ENCODE measurements around the gene ZNF432. TPM values are rescaled to one million over a fixed set of nuclear protein-coding genes. Genes with fewer than 3 reads are reported as not detected.
"Not testable (repeated sequence)": the region's sequence is repeated elsewhere in the genome, so short reads cannot be mapped to it uniquely, and the experiment has no call there.

The ZNF432 gene
- total RNA-seq, 1 donor from 2014 or later, result 10.3 TPM

DNA sequence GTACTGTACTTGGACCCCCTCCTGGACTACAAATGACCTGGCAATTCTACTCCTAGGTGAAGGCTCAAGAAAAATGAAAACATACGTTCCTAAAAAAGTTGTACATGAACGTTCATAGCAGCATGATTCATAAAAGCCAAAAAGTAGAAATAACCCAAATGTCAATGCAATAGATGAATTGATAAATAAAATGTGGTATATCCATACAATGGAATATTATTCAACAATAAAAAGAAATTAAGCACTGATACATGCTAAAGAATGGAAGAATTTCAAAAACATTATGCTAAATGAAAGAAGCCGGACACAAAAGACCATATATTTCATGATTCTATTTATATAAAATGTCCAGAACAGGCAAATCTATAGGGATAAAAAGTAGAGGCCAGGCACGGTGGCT lies 9.5 kb downstream of the ZNF432 start:
- peaks cover 72% of the 10 kb centered on the region for H3K36me3 Mint-ChIP-seq (ENCODE audit: low read depth, unreplicated experiment)
- DNase-seq (ENCODE audit: low spot score), result no peak
- peak overlapping the region; percentile 80 for H3K4me3 Mint-ChIP-seq (ENCODE audit: unreplicated experiment)
- H3K27ac Mint-ChIP-seq (ENCODE audit: unreplicated experiment), result no peak overlapping the region
- H3K4me1 Mint-ChIP-seq (ENCODE audit: unreplicated experiment), result no peaks in the 10 kb centered on the region
- peaks cover 34% of the 10 kb centered on the region for H3K9me3 Mint-ChIP-seq (ENCODE audit: unreplicated experiment)
- H3K27me3 Mint-ChIP-seq (ENCODE audit: unreplicated experiment), result peaks cover 3% of the 10 kb centered on the region
- TF ChIP-seq, protein P1, sequence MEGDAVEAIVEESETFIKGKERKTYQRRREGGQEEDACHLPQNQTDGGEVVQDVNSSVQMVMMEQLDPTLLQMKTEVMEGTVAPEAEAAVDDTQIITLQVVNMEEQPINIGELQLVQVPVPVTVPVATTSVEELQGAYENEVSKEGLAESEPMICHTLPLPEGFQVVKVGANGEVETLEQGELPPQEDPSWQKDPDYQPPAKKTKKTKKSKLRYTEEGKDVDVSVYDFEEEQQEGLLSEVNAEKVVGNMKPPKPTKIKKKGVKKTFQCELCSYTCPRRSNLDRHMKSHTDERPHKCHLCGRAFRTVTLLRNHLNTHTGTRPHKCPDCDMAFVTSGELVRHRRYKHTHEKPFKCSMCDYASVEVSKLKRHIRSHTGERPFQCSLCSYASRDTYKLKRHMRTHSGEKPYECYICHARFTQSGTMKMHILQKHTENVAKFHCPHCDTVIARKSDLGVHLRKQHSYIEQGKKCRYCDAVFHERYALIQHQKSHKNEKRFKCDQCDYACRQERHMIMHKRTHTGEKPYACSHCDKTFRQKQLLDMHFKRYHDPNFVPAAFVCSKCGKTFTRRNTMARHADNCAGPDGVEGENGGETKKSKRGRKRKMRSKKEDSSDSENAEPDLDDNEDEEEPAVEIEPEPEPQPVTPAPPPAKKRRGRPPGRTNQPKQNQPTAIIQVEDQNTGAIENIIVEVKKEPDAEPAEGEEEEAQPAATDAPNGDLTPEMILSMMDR (IDR thresholded peaks at IDR 0.05; ENCODE audit: unreplicated experiment), result no peak

DNA sequence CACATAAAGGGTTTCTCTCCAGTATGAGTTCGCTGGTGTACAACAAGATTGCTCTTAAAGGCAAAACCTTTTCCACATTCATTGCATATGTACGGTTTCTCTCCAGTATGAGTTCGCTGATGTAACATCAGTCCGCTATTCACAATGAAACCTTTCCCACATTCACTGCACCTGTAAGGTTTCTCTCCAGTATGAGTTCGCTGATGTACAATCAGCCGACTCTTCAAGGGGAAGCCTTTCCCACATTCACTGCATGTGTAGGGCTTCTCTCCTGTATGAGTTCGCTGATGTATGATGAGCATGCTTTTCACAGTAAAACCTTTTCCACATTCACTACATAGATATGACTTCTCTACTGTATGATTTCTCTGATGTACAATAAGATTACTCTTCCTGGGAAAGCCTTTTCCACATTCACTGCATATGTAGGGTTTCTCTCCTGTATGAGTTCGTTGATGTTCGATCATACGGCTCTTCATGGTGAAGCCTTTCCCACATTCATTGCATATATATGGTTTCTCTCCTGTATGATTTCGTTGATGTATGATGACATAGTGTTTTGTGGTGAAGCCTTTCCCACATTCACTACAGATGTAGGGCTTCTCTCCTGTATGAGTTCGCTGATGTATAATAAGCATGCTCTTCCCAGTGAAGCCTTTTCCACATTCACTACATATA lies 14.4 kb downstream of the ZNF432 start:
- peak overlapping the region; percentile 76 for H3K4me3 Mint-ChIP-seq (ENCODE audit: unreplicated experiment)
- no peak overlapping the region for H3K27ac Mint-ChIP-seq (ENCODE audit: unreplicated experiment)
- peaks cover 4% of the 10 kb centered on the region for H3K27me3 Mint-ChIP-seq (ENCODE audit: unreplicated experiment)
- DNase-seq (ENCODE audit: low spot score), result no peak
- TF ChIP-seq, protein P1 (IDR thresholded peaks at IDR 0.05; ENCODE audit: unreplicated experiment), result no peak
- peaks cover 43% of the 10 kb centered on the region for H3K9me3 Mint-ChIP-seq (ENCODE audit: unreplicated experiment)
- H3K4me1 Mint-ChIP-seq (ENCODE audit: unreplicated experiment), result no peaks in the 10 kb centered on the region
- H3K36me3 Mint-ChIP-seq (ENCODE audit: low read depth, unreplicated experiment), result peaks cover 72% of the 10 kb centered on the region

DNA sequence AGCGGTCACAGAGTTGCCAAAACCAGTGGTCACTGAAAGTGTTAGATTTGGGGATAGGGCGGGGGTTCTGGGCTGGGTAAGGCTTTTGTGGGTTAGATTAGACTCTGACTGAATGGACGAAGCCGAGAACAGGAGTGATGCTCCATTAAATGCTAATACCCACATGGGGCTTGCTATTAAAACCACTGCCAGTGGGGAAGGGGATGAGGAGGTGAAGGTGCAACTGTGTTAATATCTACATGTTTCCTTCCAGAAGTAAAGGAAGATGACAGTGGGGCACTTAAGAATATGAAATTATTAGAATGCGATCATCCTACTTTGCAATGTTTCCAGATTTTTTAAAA lies 19.9 kb downstream of the ZNF432 start:
- TF ChIP-seq, protein P1 (IDR thresholded peaks at IDR 0.05; ENCODE audit: unreplicated experiment), result no peak
- peak overlapping the region; percentile 92 for H3K27ac Mint-ChIP-seq (ENCODE audit: unreplicated experiment)
- H3K4me1 Mint-ChIP-seq (ENCODE audit: unreplicated experiment), result peaks cover 24% of the 10 kb centered on the region
- H3K36me3 Mint-ChIP-seq (ENCODE audit: low read depth, unreplicated experiment), result peaks cover 45% of the 10 kb centered on the region
- H3K4me3 Mint-ChIP-seq (ENCODE audit: unreplicated experiment), result peak overlapping the region; percentile 99
- peaks cover 1% of the 10 kb centered on the region for H3K27me3 Mint-ChIP-seq (ENCODE audit: unreplicated experiment)
- no peak for DNase-seq (ENCODE audit: low spot score)
- H3K9me3 Mint-ChIP-seq (ENCODE audit: unreplicated experiment), result peaks cover 10% of the 10 kb centered on the region

DNA sequence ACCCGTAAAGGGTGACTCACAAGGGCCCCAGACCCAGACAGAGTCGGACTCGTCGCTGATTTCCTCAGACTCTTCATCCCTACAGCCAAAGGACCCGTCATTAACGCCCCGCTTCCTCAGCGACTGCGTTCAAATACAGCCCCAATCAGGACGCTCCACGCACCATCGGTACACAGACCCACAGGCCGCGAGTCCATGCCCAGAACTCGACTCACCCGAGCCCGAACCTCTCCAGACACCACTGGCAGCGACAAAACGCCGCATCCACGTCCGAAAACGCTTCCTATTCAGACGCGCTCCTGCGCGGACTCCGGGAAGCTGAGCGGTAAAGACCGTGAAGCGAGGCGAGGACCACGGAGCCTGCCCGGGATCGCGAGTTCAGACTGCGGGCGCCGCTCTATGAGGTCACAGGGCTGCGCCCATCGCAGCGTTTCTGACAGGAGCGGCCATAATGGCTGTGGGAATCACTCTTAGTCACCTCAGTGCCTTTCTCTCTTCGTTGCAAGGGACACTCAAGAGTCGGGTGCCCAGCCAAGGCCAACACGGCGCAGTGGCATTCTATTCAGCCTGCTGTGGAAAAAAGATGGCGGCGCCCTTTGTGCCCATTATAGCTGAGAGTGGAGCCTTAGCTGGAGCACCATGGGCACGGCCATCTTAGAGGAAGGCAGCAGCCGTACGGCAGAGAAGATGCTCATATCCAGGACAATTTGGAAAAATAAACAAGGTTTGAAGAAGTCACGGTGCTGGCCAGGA lies 20.4 kb downstream of the ZNF432 start, which contains the start of gene ZNF614:
Gene ZNF614 (minus strand): TSS at position 353 of the 753 bp plus-strand sequence. CDS start 2,634 bp downstream, outside the sequence.
- peaks cover 24% of the 10 kb centered on the region for H3K4me1 Mint-ChIP-seq (ENCODE audit: unreplicated experiment)
- peak; percentile 87 for DNase-seq (ENCODE audit: low spot score)
- H3K36me3 Mint-ChIP-seq (ENCODE audit: low read depth, unreplicated experiment), result peaks cover 45% of the 10 kb centered on the region
- TF ChIP-seq, protein P1 (IDR thresholded peaks at IDR 0.05; ENCODE audit: unreplicated experiment), result no peak
- H3K9me3 Mint-ChIP-seq (ENCODE audit: unreplicated experiment), result peaks cover 4% of the 10 kb centered on the region
- peak within 1 kb of the TSS; percentile 92 for H3K27ac Mint-ChIP-seq (ENCODE audit: unreplicated experiment)
- peak within 1 kb of the TSS; percentile 99 for H3K4me3 Mint-ChIP-seq (ENCODE audit: unreplicated experiment)
- H3K27me3 Mint-ChIP-seq (ENCODE audit: unreplicated experiment), result peaks cover 1% of the 10 kb centered on the region

DNA sequence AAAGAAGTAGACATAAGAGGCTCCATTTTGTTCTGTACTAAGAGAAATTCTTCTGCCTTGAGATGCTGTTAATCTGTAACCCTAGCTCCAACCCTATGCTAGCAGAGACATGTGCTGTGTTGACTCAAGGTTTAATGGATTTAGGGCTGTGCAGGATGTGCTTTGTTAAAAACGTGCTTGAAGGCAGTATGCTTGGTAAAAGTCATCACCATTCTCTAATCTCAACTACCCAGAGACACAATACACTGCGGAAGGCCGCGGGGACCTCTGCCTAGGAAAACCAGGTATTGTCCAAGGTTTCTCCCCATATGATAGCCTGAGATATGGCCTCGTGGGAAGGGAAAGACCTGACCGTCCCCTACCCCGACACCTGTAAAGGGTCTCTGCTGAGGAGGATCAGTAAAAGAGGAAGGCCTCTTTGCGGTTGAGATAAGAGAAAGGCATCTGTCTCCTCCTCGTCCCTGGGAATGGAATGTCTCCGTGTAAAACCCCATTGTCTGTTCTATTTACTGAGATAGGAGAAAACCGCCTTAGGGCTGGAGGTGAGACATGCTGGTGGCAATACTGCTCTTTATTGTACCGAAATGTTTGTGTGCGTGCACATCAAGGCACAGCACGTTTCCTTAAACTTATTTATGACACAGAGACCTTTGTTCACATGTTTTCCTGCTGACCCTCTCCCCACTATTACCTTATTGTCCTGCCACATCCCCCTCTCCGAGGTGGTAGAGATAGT lies 22.2 kb downstream of the ZNF432 start:
- H3K27ac Mint-ChIP-seq (ENCODE audit: unreplicated experiment); H3K9me3 Mint-ChIP-seq (ENCODE audit: unreplicated experiment); H3K27me3 Mint-ChIP-seq (ENCODE audit: unreplicated experiment); DNase-seq (ENCODE audit: low spot score): not testable (repeated sequence)
- peak overlapping the region; percentile 99 for H3K4me3 Mint-ChIP-seq (ENCODE audit: unreplicated experiment)
- peaks cover 50% of the 10 kb centered on the region for H3K36me3 Mint-ChIP-seq (ENCODE audit: low read depth, unreplicated experiment)
- H3K4me1 Mint-ChIP-seq (ENCODE audit: unreplicated experiment), result peaks cover 24% of the 10 kb centered on the region

DNA sequence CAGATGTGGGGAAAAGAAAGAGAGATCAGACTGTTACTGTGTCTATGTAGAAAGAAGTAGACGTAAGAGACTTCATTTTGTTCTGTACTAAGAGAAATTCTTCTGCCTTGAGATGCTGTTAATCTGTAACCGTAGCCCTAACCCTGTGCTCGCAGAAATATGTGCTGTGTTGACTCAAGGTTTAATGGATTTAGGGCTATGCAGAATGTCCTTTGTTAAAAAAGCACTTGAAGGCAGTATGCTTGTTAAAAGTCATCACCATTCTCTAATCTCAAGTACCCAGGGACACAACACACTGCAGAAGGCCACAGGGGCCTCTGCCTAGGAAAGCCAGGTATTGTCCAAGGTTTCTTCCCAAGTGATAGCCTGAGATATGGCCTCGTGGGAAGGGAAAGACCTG lies 24.2 kb downstream of the ZNF432 start:
- H3K27me3 Mint-ChIP-seq (ENCODE audit: unreplicated experiment); H3K27ac Mint-ChIP-seq (ENCODE audit: unreplicated experiment); DNase-seq (ENCODE audit: low spot score); H3K9me3 Mint-ChIP-seq (ENCODE audit: unreplicated experiment): not testable (repeated sequence)
- Mint-ChIP-seq H3K36me3 (ENCODE audit: low read depth, unreplicated experiment) (peaks cover 53% of the 10 kb centered on the region), H3K4me1 (ENCODE audit: unreplicated experiment) (peaks cover 24% of the 10 kb centered on the region), H3K4me3 (ENCODE audit: unreplicated experiment) (peak overlapping the region; percentile 66)

All from endothelial cell (in vitro differentiated cells).